CD4-positive, alpha-beta T cell treated with Interleukin-15 for 4 hours (primary cell): ENCODE results near the gene SEPTIN7.
"Not testable (repeated sequence)": the region's sequence is repeated elsewhere in the genome, so short reads cannot be mapped to it uniquely, and the experiment has no call there.

Experiments used
- DNase-seq: peaks from one replicate; pipeline ENCODE4 v3.0.0-alpha.2; 2020; ENCODE audit warnings: low spot score

The SEPTIN7 gene

GRCh38 chr7:35800718-35801391, at the start of gene SEPTIN7:
Gene SEPTIN7 (plus strand): TSS chr7:35801057. CDS start chr7:35801210, 153 bp downstream.
- DNase-seq, result peak; percentile 99

- no peak for DNase-seq
Observed at GRCh38 chr7:35752742-35753141, 48.1 kb upstream of the SEPTIN7 start.

GRCh38 chr7:35753761-35754603, 46.9 kb upstream of the SEPTIN7 start:
- no peak for DNase-seq

- no peak for DNase-seq
Observed at GRCh38 chr7:35754741-35755140, 46.1 kb upstream of the SEPTIN7 start.

GRCh38 chr7:35755711-35756110, 45.1 kb upstream of the SEPTIN7 start:
- DNase-seq, result no peak

GRCh38 chr7:35756453-35756852, 44.4 kb upstream of the SEPTIN7 start:
- not testable (repeated sequence) for DNase-seq

- DNase-seq, result no peak
Observed at GRCh38 chr7:35757574-35757973, 43.3 kb upstream of the SEPTIN7 start.

- peak; percentile 12 for DNase-seq
Observed at GRCh38 chr7:35758421-35758820, 42.4 kb upstream of the SEPTIN7 start.

GRCh38 chr7:35760143-35760745, 40.6 kb upstream of the SEPTIN7 start:
- no peak for DNase-seq

- no peak for DNase-seq
Observed at GRCh38 chr7:35761871-35762677, 38.8 kb upstream of the SEPTIN7 start.

- no peak for DNase-seq
Observed at GRCh38 chr7:35762781-35763180, 38.1 kb upstream of the SEPTIN7 start.

- no peak for DNase-seq
Observed at GRCh38 chr7:35768346-35768745, 32.5 kb upstream of the SEPTIN7 start.

GRCh38 chr7:35771776-35772175, 29.1 kb upstream of the SEPTIN7 start:
- no peak for DNase-seq

GRCh38 chr7:35773994-35774393, 26.9 kb upstream of the SEPTIN7 start:
- DNase-seq, result no peak

GRCh38 chr7:35776686-35777085, 24.2 kb upstream of the SEPTIN7 start:
- DNase-seq, result no peak

GRCh38 chr7:35777121-35777520, 23.7 kb upstream of the SEPTIN7 start:
- no peak for DNase-seq

GRCh38 chr7:35780070-35780469, 20.8 kb upstream of the SEPTIN7 start:
- no peak for DNase-seq

- DNase-seq, result no peak
Observed at GRCh38 chr7:35781200-35781701, 19.6 kb upstream of the SEPTIN7 start.

- no peak for DNase-seq
Observed at GRCh38 chr7:35781767-35782515, 18.9 kb upstream of the SEPTIN7 start.

- no peak for DNase-seq
Observed at GRCh38 chr7:35784332-35784731, 16.5 kb upstream of the SEPTIN7 start.

GRCh38 chr7:35785250-35785649, 15.6 kb upstream of the SEPTIN7 start:
- DNase-seq, result no peak
